ENCODE data around the gene CFLAR.
"Not testable (repeated sequence)": the region's sequence is repeated elsewhere in the genome, so short reads cannot be mapped to it uniquely, and the experiment has no call there.

CFLAR gene

GRCh38 chr2:201182650-201183364, 66.8 kb downstream of the CFLAR start, which contains the start of gene CASP10:
Gene CASP10, plus strand, starts transcription at chr2:201183141. Its CDS starts 2,637 bp downstream, at chr2:201185778.
- H3K27me3 ChIP-seq (ENCODE audit: insufficient read depth, low read length, poor library complexity, severe bottlenecking): no peaks in the 10 kb centered on the region
- TF ChIP-seq CTCF (conservative IDR thresholded peaks at IDR 0.05; ENCODE audit: low read length) (peak; percentile 88), EZH2phosphoT487 (IDR thresholded peaks at IDR 0.05; ENCODE audit: borderline replicate concordance) (no peak)
- H3K4me3 ChIP-seq (ENCODE audit: low read length, poor library complexity, severe bottlenecking): peak within 1 kb of the TSS; percentile 90
- no peaks in the 10 kb centered on the region for H4K20me1 ChIP-seq (ENCODE audit: insufficient read depth, low read length, poor library complexity, severe bottlenecking)
- no peaks in the 10 kb centered on the region for H3K9me2 ChIP-seq (replicated peaks; ENCODE audit: low read depth, low read length)
- H3F3A ChIP-seq (ENCODE audit: low read depth): no peaks in the 10 kb centered on the region
- peaks cover 32% of the 10 kb centered on the region for H3K4me1 ChIP-seq (ENCODE audit: insufficient read depth, low read length, poor library complexity, severe bottlenecking)
- peak within 1 kb of the TSS; percentile 89 for H3K4me2 ChIP-seq (ENCODE audit: low read depth, low read length, poor library complexity, severe bottlenecking)
- H3K9me3 ChIP-seq (ENCODE audit: insufficient read depth, low read depth, low read length): no peaks in the 10 kb centered on the region
- peak within 1 kb of the TSS; percentile 86 for H2AFZ ChIP-seq (ENCODE audit: low read length)
- peaks cover 49% of the 10 kb centered on the region for H3K79me2 ChIP-seq (ENCODE audit: insufficient read depth, low read length)
- peak within 1 kb of the TSS; percentile 91 for H3K9ac ChIP-seq (ENCODE audit: low read depth, low read length, poor library complexity, severe bottlenecking)
- peaks cover 3% of the 10 kb centered on the region; the same call in 1 of the 2 replicates for H3K36me3 ChIP-seq (ENCODE audit: insufficient read depth, low read length)

- TF ChIP-seq EZH2phosphoT487 (IDR thresholded peaks at IDR 0.05; ENCODE audit: borderline replicate concordance) (no peak), CTCF (conservative IDR thresholded peaks at IDR 0.05; ENCODE audit: low read length) (no peak)
- H3K9ac ChIP-seq (ENCODE audit: low read depth, low read length, poor library complexity, severe bottlenecking): peak overlapping the region; percentile 91
- H3K4me3 ChIP-seq (ENCODE audit: low read length, poor library complexity, severe bottlenecking): peak overlapping the region; percentile 90
- H3K4me2 ChIP-seq (ENCODE audit: low read depth, low read length, poor library complexity, severe bottlenecking): peak overlapping the region; percentile 89
- H3K9me2 ChIP-seq (replicated peaks; ENCODE audit: low read depth, low read length): no peaks in the 10 kb centered on the region
- peaks cover 34% of the 10 kb centered on the region for H3K4me1 ChIP-seq (ENCODE audit: insufficient read depth, low read length, poor library complexity, severe bottlenecking)
- peak overlapping the region; percentile 86; the same call in 1 of the 2 replicates for H2AFZ ChIP-seq (ENCODE audit: low read length)
- no peaks in the 10 kb centered on the region for H3F3A ChIP-seq (ENCODE audit: low read depth)
- H3K79me2 ChIP-seq (ENCODE audit: insufficient read depth, low read length): peaks cover 55% of the 10 kb centered on the region
- no peaks in the 10 kb centered on the region for H4K20me1 ChIP-seq (ENCODE audit: insufficient read depth, low read length, poor library complexity, severe bottlenecking)
- H3K27me3 ChIP-seq (ENCODE audit: insufficient read depth, low read length, poor library complexity, severe bottlenecking): no peaks in the 10 kb centered on the region
- no peaks in the 10 kb centered on the region for H3K9me3 ChIP-seq (ENCODE audit: insufficient read depth, low read depth, low read length)
- H3K36me3 ChIP-seq (ENCODE audit: insufficient read depth, low read length): peaks cover 5% of the 10 kb centered on the region; the same call in 1 of the 2 replicates
These were observed 67.4 kb downstream of the CFLAR start for GRCh38 chr2:201183365-201183727.

- not testable (repeated sequence) for H3K27me3 ChIP-seq (ENCODE audit: insufficient read depth, low read length, poor library complexity, severe bottlenecking); H3K36me3 ChIP-seq (ENCODE audit: insufficient read depth, low read length); H2AFZ ChIP-seq (ENCODE audit: low read length); H3F3A ChIP-seq (ENCODE audit: low read depth); H3K9me2 ChIP-seq (replicated peaks; ENCODE audit: low read depth, low read length); H3K9me3 ChIP-seq (ENCODE audit: insufficient read depth, low read depth, low read length); H4K20me1 ChIP-seq (ENCODE audit: insufficient read depth, low read length, poor library complexity, severe bottlenecking)
- peak overlapping the region; percentile 91 for H3K9ac ChIP-seq (ENCODE audit: low read depth, low read length, poor library complexity, severe bottlenecking)
- H3K4me1 ChIP-seq (ENCODE audit: insufficient read depth, low read length, poor library complexity, severe bottlenecking): peaks cover 38% of the 10 kb centered on the region
- H3K4me2 ChIP-seq (ENCODE audit: low read depth, low read length, poor library complexity, severe bottlenecking): peak overlapping the region; percentile 89
- H3K4me3 ChIP-seq (ENCODE audit: low read length, poor library complexity, severe bottlenecking): peak overlapping the region; percentile 90
- H3K79me2 ChIP-seq (ENCODE audit: insufficient read depth, low read length): peaks cover 60% of the 10 kb centered on the region
These were observed 67.9 kb downstream of the CFLAR start for GRCh38 chr2:201183835-201184234.

GRCh38 chr2:201184248-201184647, 68.3 kb downstream of the CFLAR start:
- not testable (repeated sequence) for H3F3A ChIP-seq (ENCODE audit: low read depth); H3K9me2 ChIP-seq (replicated peaks; ENCODE audit: low read depth, low read length); H4K20me1 ChIP-seq (ENCODE audit: insufficient read depth, low read length, poor library complexity, severe bottlenecking); H3K27me3 ChIP-seq (ENCODE audit: insufficient read depth, low read length, poor library complexity, severe bottlenecking); H3K9me3 ChIP-seq (ENCODE audit: insufficient read depth, low read depth, low read length); H2AFZ ChIP-seq (ENCODE audit: low read length)
- Histone ChIP-seq H3K36me3 (ENCODE audit: insufficient read depth, low read length) (peaks cover 10% of the 10 kb centered on the region; the same call in 1 of the 2 replicates), H3K4me1 (ENCODE audit: insufficient read depth, low read length, poor library complexity, severe bottlenecking) (peaks cover 40% of the 10 kb centered on the region), H3K9ac (ENCODE audit: low read depth, low read length, poor library complexity, severe bottlenecking) (peak overlapping the region; percentile 91), H3K4me2 (ENCODE audit: low read depth, low read length, poor library complexity, severe bottlenecking) (peak overlapping the region; percentile 89), H3K79me2 (ENCODE audit: insufficient read depth, low read length) (peaks cover 64% of the 10 kb centered on the region), H3K4me3 (ENCODE audit: low read length, poor library complexity, severe bottlenecking) (peak overlapping the region; percentile 90)

Measured in Loucy (cell line).